Memory B cell (primary cell): ENCODE data around the gene DDN.

Experiments
- ATAC-seq: fragments of 150-1000 bp; cut with Tn5 transposase; 2 replicates; pipeline ENCODE4 v1.10.0; 2021; ENCODE audit warnings: low read depth, mild to moderate bottlenecking, moderate library complexity
- DNase-seq, 2 donors: peaks; one replicate each; pipeline ENCODE4 v3.0.0; 2022; ENCODE audit warnings: low spot score in 2 of 2
- H3K27ac Mint-ChIP-seq: one replicate; pipeline ENCODE4 v1.8.0; 2022; ENCODE audit warnings: mild to moderate bottlenecking, moderate library complexity, mixed read lengths
- H3K27me3 Mint-ChIP-seq: one replicate; pipeline ENCODE4 v1.8.0; 2022; ENCODE audit warnings: mixed read lengths
- H3K36me3 Mint-ChIP-seq: one replicate; pipeline ENCODE4 v1.8.0; 2022; ENCODE audit warnings: mild to moderate bottlenecking, mixed read lengths
- H3K4me1 Mint-ChIP-seq: one replicate; pipeline ENCODE4 v1.8.0; 2022; ENCODE audit warnings: mixed read lengths
- H3K4me3 Mint-ChIP-seq: one replicate; pipeline ENCODE4 v1.8.0; 2022; ENCODE audit warnings: mild to moderate bottlenecking, moderate library complexity, mixed read lengths
- H3K9me3 Mint-ChIP-seq: one replicate; pipeline ENCODE4 v1.8.0; 2022; ENCODE audit warnings: mixed read lengths

The DDN gene

GRCh38 chr12:49037111-49037946 is 38.2 kb upstream of the DDN start:
- ATAC-seq: no peak
- H3K4me3 Mint-ChIP-seq: no peak overlapping the region
- H3K27ac Mint-ChIP-seq: no peak overlapping the region
- DNase-seq: no peak
- H3K36me3 Mint-ChIP-seq: peaks cover 32% of the 10 kb centered on the region
- peaks cover 2% of the 10 kb centered on the region for H3K4me1 Mint-ChIP-seq
- no peaks in the 10 kb centered on the region for H3K27me3 Mint-ChIP-seq
- no peaks in the 10 kb centered on the region for H3K9me3 Mint-ChIP-seq

GRCh38 chr12:49036029-49036428 is 36.9 kb upstream of the DDN start:
- H3K27me3 Mint-ChIP-seq: no peaks in the 10 kb centered on the region
- no peak overlapping the region for H3K4me3 Mint-ChIP-seq
- no peaks in the 10 kb centered on the region for H3K9me3 Mint-ChIP-seq
- H3K4me1 Mint-ChIP-seq: peaks cover 2% of the 10 kb centered on the region
- ATAC-seq (no peak), DNase-seq (no peak)
- peaks cover 30% of the 10 kb centered on the region for H3K36me3 Mint-ChIP-seq
- no peak overlapping the region for H3K27ac Mint-ChIP-seq

GRCh38 chr12:49034286-49034622 is 35.1 kb upstream of the DDN start:
- Mint-ChIP-seq H3K9me3 (no peaks in the 10 kb centered on the region), H3K27me3 (no peaks in the 10 kb centered on the region), H3K27ac (no peak overlapping the region), H3K36me3 (peaks cover 23% of the 10 kb centered on the region), H3K4me3 (no peak overlapping the region), H3K4me1 (peaks cover 2% of the 10 kb centered on the region)
- ATAC-seq: no peak
- no peak for DNase-seq

GRCh38 chr12:49033611-49034285 is 34.6 kb upstream of the DDN start:
- ATAC-seq (no peak), DNase-seq (no peak)
- H3K4me3 Mint-ChIP-seq: no peak overlapping the region
- H3K4me1 Mint-ChIP-seq: peaks cover 2% of the 10 kb centered on the region
- no peaks in the 10 kb centered on the region for H3K9me3 Mint-ChIP-seq
- H3K36me3 Mint-ChIP-seq: peaks cover 22% of the 10 kb centered on the region
- no peak overlapping the region for H3K27ac Mint-ChIP-seq
- H3K27me3 Mint-ChIP-seq: no peaks in the 10 kb centered on the region

GRCh38 chr12:49032679-49033447 is 33.7 kb upstream of the DDN start:
- Mint-ChIP-seq H3K27ac (no peak overlapping the region), H3K27me3 (no peaks in the 10 kb centered on the region), H3K36me3 (peaks cover 19% of the 10 kb centered on the region)

GRCh38 chr12:49032276-49032675 is 33.1 kb upstream of the DDN start:
- no peak for DNase-seq
- Mint-ChIP-seq H3K4me1 (peaks cover 2% of the 10 kb centered on the region), H3K9me3 (no peaks in the 10 kb centered on the region), H3K4me3 (no peak overlapping the region), H3K27me3 (no peaks in the 10 kb centered on the region), H3K27ac (no peak overlapping the region), H3K36me3 (peaks cover 22% of the 10 kb centered on the region)
- no peak for ATAC-seq

More at GRCh38 chr12:49032679-49033447, 33.7 kb upstream of the DDN start:
- Mint-ChIP-seq H3K4me1 (peaks cover 2% of the 10 kb centered on the region), H3K9me3 (no peaks in the 10 kb centered on the region), H3K4me3 (no peak overlapping the region)
- DNase-seq (no peak), ATAC-seq (no peak)

GRCh38 chr12:49031573-49032161 is 32.5 kb upstream of the DDN start:
- Mint-ChIP-seq H3K27ac (no peak overlapping the region), H3K27me3 (no peaks in the 10 kb centered on the region), H3K4me1 (peaks cover 2% of the 10 kb centered on the region), H3K4me3 (no peak overlapping the region), H3K36me3 (peaks cover 19% of the 10 kb centered on the region), H3K9me3 (no peaks in the 10 kb centered on the region)
- no peak for ATAC-seq
- no peak for DNase-seq

- Mint-ChIP-seq H3K27ac (no peak overlapping the region), H3K9me3 (no peaks in the 10 kb centered on the region), H3K27me3 (no peaks in the 10 kb centered on the region), H3K4me3 (no peak overlapping the region), H3K4me1 (peaks cover 2% of the 10 kb centered on the region), H3K36me3 (peaks cover 19% of the 10 kb centered on the region)
- no peak for DNase-seq
- ATAC-seq: no peak
These were observed 31.8 kb upstream of the DDN start for GRCh38 chr12:49030714-49031572.

- no peak for DNase-seq
These were observed 30.9 kb upstream of the DDN start for GRCh38 chr12:49030119-49030518.

GRCh38 chr12:49028666-49029275 is 29.6 kb upstream of the DDN start:
- DNase-seq (no peak), ATAC-seq (no peak)
- peaks cover under 1% of the 10 kb centered on the region for H3K4me1 Mint-ChIP-seq
- H3K4me3 Mint-ChIP-seq: no peak overlapping the region
- peaks cover 23% of the 10 kb centered on the region for H3K36me3 Mint-ChIP-seq
- no peak overlapping the region for H3K27ac Mint-ChIP-seq
- H3K27me3 Mint-ChIP-seq: no peaks in the 10 kb centered on the region
- H3K9me3 Mint-ChIP-seq: no peaks in the 10 kb centered on the region

More at GRCh38 chr12:49030119-49030518, 30.9 kb upstream of the DDN start:
- H3K4me3 Mint-ChIP-seq: no peak overlapping the region
- no peak for ATAC-seq
- H3K27me3 Mint-ChIP-seq: no peaks in the 10 kb centered on the region
- H3K27ac Mint-ChIP-seq: peak overlapping the region; percentile 20
- H3K4me1 Mint-ChIP-seq: peaks cover 2% of the 10 kb centered on the region
- no peaks in the 10 kb centered on the region for H3K9me3 Mint-ChIP-seq
- H3K36me3 Mint-ChIP-seq: peaks cover 22% of the 10 kb centered on the region

- no peaks in the 10 kb centered on the region for H3K4me1 Mint-ChIP-seq
- no peak overlapping the region for H3K4me3 Mint-ChIP-seq
- ATAC-seq (no peak), DNase-seq (no peak)
- no peaks in the 10 kb centered on the region for H3K9me3 Mint-ChIP-seq
- no peaks in the 10 kb centered on the region for H3K27me3 Mint-ChIP-seq
- no peak overlapping the region for H3K27ac Mint-ChIP-seq
- peaks cover 21% of the 10 kb centered on the region for H3K36me3 Mint-ChIP-seq
These were observed 28.8 kb upstream of the DDN start for GRCh38 chr12:49027846-49028555.

- peaks cover 27% of the 10 kb centered on the region for H3K36me3 Mint-ChIP-seq
- H3K27me3 Mint-ChIP-seq: no peaks in the 10 kb centered on the region
- no peak overlapping the region for H3K27ac Mint-ChIP-seq
- DNase-seq: no peak
- no peak overlapping the region for H3K4me3 Mint-ChIP-seq
- H3K4me1 Mint-ChIP-seq: no peaks in the 10 kb centered on the region
- no peak for ATAC-seq
- H3K9me3 Mint-ChIP-seq: no peaks in the 10 kb centered on the region
These were observed 27.7 kb upstream of the DDN start for GRCh38 chr12:49026678-49027480.
